Left colon (tissue), 2 donors: ENCODE data around the gene SLC12A8. TPM values are rescaled to one million over a fixed set of nuclear protein-coding genes. Genes with fewer than 3 reads are reported as not detected.
A peak's percentile ranks its signal among the peaks of the same experiment; 100 is the strongest.

ENCODE experiments used
- ATAC-seq: fragments of 200-7000 bp; cut with Tn5 transposase; one replicate; pipeline ENCODE4 v1.9.1; 2020; ENCODE audit warnings: mild to moderate bottlenecking, moderate library complexity
- DNase-seq, 2 donors: peaks; one replicate each; pipeline ENCODE4 v3.0.0-alpha.2; 2020
- intact Hi-C, 2 donors: fragments of 100-400 bp; cut with DNase I in 1 of 2; cut with micrococcal nuclease in 1 of 2; formaldehyde crosslinking; loops; one replicate each; pipeline versions ENCODE4 v1.11.2 to v1.14.0; 2022; cut with DNase I, micrococcal nuclease
- total RNA-seq, 2 donors: library from RNA; stranded (reverse); fragmentation: NEBNext Ultra II Directional; extraction: Animal tissue kit (Norgen Biotek cat#: 25700); gene quantifications; one replicate each; pipeline ENCODE4 v1.2.1, GENCODE V29; 2021
- donor health status: DM: no; HTN: no; CAD: no.
- donor health status: DM: yes; HTN: yes; CAD: no.

The SLC12A8 gene
- total RNA-seq, 2 donors from 2014 or later = 18.4 to 23.7 TPM

DNA sequence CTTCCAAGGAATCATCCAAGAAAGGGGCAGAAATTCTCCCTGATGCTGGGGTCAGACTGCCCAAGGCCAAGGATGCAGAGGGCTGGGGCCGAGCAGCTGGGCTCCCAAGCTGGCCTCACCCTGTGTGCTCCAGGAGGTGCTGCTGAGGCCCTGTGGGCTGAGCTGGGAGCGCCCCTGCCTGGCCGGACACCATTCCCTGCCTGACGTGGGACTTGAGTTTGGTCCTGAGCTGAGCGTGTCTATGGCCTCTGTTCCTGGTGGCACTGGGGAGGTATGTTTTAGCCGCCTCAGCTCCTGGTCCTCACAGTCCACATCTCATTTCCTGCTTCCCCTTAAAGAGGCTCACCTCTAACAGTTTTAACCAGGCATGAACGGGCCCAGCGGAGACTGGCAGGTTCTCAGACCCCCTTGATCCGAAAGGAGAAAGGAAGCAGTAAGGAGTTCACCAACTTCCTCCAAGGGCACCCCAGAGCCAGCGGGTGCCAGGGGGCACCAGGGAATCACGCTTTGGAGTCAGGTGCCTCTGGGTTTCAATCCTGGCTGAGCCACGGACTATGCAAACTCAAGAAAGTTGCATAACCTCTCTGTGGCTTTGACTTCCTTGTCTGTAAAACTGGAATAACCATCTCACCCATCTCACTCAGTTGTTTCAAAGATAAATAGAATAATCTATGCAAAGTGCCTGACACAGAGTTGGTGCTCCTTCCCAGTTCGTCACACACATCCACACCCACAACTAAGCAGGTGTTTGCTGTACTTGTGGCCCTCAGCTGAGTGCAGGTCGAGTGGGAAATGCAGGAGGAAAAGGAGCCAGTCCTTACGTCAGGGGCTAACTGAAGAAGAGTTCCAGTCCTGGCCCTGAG, 48.6 kb downstream of the SLC12A8 start:
- intact Hi-C loops = no loop called here
- DNase-seq (peak in 1 of 2 donors; percentile 66), ATAC-seq (peak; percentile 92)

DNA sequence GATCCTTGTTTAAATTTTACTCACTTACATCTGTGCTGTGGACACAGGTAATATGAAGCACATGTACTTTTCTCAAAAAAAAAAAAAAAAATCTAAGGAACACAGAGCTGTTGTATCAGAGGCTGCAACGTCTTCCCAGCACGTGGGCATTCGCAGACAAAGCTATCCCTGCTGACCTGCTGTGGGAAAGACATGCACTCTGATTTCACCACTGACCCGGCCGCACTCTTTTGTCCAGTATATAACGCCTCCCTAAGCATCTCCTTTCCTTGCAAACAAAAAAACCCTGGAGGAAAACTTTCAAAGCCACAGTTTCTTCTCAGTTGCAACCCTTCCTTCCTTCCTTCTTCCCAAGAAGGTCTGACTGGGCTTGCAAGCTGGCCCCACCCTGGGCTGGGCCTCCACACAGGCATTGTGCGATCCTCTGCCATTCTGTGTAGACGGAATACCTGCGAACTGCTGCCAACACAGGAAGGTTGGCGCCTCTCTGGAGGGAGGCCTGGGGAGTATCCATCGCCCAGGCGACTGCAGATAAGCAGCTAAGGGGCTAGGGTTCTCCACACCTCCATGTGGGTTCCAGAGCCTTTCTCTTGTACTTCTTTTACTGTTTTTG, 50.8 kb downstream of the SLC12A8 start:
- peak; percentile 51 for ATAC-seq
- intact Hi-C loops = no loop called here
- DNase-seq = no peak

DNA sequence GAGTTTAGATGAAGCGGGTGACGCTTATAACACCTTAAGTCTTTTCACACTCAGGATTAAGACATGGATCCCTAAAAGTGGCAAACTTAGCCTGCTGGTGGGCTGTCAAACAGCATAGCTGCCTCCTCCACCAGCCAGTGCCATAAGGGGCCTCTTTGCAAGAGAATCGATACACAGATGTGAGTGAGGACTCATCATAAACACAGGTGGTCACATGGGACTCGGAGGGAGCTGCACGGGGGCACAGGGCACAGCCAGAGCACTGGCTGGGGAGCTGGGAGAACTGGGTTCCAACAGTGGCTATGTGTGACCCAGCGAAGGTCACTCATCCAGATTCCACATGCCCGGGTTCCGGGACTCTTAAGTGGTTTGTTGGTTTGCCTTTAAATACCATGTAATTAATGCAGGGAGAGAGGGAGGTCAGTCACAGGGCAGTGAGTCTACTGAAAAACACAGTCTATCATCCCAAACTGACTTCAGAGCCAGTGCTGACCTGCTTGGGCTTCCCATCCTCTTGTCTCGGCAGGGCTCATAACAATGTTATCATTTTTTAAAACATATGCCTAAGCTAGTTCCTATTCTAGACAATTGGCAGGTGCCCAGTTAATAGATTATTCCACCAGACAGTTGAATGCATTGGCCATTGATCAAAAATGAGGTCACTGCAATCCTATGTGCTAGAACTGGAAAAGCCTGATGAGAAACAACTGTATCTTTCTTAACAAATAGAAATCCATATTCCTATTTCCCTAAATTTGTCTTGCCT, 51.8 kb downstream of the SLC12A8 start:
- intact Hi-C loops = no loop called here
- ATAC-seq (no peak), DNase-seq (no peak)

DNA sequence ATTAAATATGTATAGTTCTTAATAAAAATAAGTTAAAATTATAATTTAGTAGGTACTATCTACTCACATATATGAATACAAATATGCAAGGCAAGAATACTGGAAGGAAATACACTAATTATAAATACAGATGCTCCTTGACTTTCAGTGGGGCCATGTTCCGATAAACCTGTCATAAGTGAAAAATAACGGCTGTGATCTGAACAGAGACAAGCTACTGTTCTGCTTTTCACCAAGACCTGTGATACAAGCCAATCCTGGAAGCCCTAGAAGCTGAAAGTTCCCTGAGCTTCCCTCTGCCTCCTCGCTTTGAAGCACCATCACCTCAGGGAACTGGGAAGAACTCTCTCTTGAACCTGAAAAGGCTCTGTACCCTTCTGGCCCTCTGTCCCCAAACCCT, 55.4 kb downstream of the SLC12A8 start:
- no peak for DNase-seq
- intact Hi-C loops = no loop called here
- ATAC-seq = no peak

DNA sequence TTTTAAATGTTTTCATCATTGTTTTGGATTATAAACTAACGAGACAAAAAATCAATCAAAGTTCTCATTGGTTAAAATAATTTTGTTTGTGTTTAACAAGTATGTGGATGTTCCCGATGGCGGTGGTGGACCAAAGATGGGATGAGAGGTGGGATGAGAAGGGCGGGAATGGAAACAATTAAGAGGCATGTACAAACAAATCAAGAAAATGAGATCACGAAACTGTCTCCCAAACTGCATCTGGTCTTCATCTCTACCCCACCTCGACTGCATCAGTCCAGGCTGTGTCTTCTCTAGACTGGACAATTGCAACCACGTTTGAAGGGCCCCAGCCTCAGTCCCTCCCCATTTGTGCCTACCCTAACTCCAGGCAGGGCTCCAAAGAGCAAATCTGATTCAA, 56.1 kb downstream of the SLC12A8 start:
- no peak for ATAC-seq
- intact Hi-C loops = no loop called here
- no peak for DNase-seq

DNA sequence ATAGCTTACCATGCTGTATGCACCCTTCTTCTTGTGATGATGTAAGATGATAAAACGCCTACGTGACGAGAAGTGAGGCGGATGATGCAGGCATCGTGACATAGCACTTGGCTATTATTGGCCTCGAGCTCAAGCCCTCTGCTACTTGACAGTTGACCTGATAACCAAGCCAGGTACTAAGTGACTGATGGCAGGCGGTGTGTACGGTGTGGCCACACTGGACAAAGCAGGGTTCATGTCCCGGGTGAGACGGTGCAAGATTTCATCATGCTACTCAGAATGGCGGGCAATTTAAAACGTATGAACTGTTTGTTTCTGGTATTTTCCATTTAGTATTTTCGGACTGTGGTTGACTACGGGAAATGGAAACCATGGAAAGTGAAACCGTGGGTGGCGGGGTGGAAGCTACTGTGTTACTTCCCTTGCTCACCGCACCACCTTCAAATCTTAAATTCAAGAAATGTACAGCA, 57.7 kb downstream of the SLC12A8 start:
- DNase-seq (no peak), ATAC-seq (no peak)
- intact Hi-C loops = no loop called here

DNA sequence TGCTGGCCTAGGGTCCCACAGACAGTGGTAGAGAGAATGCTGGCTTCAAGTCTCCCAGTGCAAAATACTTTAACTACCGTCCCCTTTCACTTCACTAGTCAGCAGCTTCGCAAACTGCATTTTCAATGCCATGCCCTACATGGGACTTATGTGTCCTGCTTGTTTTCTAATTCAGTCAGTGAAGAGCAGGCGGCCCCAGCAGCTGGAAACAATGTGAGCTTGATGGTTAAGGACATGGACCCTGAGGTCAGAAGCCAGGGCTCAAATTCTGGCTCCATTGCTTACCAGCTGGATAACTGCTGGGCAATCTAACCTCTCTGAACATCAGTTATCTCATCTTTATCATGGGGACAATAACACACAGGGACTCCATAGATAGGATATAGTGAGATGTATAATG, 58.4 kb downstream of the SLC12A8 start:
- ATAC-seq = no peak
- intact Hi-C loops = no loop called here

DNA sequence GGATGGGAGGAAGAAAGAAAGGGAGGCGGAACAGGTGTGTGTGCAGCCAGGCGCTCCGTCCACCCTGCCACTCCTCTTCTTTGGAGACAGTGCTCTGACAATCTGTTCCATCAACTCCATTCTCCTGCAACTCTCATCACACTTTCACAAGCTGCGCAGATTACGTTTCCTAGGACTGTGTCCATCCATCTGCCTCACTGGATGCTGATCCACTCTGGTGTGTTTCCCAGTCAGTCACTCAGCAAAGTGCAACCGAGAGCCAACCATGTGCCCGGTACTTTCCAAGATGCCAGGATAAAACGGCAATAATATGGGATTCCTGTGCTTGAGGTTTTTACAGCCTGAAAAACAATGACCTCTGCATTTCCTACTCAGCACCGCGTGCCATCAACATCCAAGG, 59.6 kb downstream of the SLC12A8 start:
- intact Hi-C loops = no loop called here
- DNase-seq (no peak), ATAC-seq (no peak)

More for the DNA sequence above, 58.4 kb downstream of the SLC12A8 start:
- no peak for DNase-seq

DNA sequence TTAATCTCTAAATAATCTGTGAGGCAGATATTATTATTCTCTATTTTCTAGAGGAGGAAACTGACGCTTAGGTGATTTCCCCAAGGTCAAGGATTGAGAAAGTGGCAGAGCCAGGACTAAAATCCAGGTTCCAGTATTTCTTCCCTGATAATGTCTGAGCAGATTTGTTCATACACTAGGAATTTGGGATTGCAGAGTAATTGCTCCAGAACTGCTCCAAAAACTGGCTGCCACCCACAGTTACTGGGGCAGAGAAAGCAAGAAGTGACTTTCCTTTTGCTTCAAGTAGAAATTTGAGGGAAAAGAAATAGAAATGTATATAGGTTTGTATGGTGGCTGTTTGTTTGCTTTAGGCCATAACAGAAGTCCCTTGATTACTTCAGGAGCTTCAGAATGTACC, 60.6 kb downstream of the SLC12A8 start:
- ATAC-seq (no peak), DNase-seq (no peak)
- intact Hi-C loops = no loop called here

DNA sequence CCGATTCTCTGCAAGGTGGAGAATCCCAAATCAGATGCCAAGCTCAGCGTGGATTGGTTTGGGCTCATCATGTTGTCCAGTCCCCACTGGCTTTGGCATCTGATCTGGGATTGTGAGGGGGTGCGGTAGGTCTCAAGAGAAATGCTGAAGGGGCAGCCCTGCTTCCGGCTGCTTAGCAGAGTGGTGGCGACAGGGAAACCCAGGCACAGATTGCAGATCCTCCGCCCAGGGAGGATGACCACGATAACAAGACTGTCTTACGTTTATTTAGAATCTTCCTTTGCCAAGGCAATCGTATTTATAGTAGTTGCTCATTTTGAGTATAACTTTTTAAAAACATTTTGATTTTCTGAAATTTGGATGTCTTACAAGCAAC, 61.1 kb downstream of the SLC12A8 start:
- DNase-seq = no peak
- no peak for ATAC-seq
- intact Hi-C loops = no loop called here

DNA sequence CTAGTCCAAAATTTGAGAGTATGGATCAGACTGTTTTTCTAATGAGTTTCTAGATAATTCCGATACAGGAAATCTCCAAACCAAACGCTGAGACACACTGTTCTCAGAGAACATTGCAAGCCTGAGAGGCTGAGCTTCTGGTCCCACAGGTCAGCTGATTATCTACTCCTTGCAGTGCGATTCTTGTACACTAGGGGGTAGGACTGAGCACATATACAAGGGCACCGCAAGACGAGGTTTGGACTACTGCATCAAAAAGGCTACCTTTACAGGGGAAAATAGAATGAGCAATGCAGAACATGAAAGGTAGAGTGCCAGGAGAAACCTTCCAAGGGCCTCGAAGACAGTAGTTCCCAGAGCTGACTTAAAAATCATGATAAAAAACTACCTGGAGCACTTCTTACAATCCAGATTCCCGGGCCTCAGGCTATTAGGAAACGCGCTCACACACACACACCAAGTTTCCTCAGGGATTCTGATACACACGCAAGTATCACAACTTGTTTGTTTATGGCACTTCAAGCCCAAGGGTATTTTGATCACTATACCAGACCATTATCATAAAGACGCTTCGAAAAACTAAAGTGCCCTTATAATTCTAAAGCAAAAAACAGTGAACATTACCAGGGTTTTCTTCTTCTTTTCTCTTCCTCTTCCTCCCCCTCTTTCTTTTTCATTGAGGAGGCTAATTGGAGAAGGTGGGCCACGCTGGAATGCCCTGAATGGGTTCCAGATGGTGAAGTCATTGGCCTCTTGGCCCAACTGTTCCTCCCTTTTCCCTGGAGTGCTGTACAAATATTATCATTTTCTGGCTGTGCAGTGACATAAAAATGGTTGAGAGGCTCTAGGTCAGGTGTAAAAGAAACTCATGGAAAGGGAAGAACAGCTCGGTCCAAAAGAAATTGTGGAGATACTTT, 61.8 kb downstream of the SLC12A8 start:
- intact Hi-C loops = no loop called here
- ATAC-seq (peak; percentile 82), DNase-seq (peak in 1 of 2 donors; percentile 63)

DNA sequence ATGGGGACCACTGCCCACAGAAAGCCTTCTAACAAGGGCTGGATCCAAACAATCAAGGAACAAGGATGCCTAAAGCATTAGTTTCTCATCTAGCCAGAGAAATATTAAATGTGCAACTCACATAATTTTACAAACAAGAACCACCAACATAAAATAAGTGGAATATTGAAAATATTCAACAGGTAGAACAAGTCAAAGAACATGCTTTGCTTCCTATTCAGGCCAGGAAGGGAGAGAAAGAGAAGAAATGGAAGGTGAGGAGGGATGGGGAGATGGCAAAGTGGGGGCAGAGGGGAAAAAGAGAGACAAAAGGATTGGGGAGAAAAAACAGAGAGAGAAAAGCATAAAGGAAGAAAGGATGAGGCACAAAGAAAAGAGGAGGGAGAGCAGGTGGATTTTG, 63.1 kb downstream of the SLC12A8 start:
- intact Hi-C loops = no loop called here
- no peak for ATAC-seq

DNA sequence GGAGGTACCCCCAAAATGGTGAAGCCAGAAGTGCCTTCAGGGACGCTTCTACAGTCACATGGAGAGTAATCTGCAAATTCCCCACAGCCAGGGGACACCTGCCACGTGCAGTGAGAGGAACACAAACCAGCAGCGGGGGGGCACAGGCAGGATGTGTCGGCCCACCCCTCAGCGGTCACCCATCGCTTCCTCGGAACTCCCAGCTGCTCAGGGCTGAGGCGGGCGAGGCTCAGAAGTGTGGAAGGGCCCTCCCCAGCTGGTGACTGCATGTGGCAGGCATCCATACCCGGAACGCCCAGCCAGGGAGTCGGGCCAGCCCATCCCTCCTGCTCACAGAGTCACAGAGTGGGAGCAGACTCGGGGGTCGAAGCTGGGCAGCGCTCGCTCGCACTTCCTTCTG, 63.7 kb downstream of the SLC12A8 start:
- ATAC-seq (no peak), DNase-seq (peak in 1 of 2 donors; percentile 43)
- intact Hi-C loops = no loop called here

More for the DNA sequence above, 63.1 kb downstream of the SLC12A8 start:
- no peak for DNase-seq

DNA sequence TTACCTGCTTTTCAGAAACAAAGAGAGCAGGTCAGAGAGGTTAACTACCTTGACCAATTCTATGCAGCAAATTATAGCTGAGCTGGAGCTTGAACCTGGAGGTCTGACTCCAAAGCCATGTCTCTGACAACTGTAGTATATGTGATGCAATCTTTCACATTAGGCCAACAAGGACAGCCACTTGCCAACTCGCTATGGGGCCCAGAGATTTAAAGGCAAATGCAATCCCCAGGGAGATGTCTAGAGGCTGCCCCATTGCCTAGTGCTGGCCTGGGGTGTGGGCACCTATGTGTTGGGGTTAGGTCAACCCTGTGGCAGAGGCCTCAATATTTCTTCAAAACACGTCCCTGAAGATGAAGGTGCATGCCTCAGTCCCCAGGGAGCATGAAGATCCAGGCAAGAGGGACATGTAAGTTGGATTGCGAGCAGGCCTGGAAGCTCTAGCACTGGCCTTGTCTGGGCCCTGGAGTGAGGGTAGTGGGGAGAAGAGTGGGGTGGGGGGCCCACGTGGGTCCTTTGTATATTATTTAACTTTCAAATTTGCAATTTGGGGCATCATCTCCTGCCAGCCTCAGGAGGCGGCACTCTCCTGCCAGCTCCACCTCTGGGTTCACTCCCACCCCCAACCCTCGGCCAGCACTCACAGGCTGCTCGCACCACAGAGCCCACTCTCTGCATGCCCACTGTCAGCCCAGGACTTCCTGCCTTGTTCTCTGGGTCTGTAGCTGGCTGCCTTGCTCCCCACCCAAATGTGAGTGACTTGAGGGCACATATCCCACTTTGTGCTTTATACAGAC, 64.3 kb downstream of the SLC12A8 start:
- intact Hi-C loops = no loop called here
- ATAC-seq (no peak), DNase-seq (no peak)

DNA sequence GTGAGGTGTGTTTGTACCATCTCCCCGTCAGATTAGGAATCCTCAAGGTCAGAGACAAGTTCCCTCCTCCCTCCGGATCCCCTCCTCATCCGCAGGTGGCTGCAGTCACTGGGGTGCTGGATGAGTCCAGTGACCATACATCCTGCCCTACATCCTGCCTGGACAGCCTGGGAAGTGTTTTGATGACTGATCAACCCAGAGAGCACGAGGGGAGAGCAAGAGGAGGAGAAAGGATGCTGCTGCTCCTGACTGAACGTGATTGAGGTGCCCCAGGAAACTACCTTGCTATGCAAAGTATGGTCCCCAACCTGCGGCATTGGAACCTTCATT, 65.1 kb downstream of the SLC12A8 start:
- intact Hi-C loops = no loop called here
- no peak for ATAC-seq

DNA sequence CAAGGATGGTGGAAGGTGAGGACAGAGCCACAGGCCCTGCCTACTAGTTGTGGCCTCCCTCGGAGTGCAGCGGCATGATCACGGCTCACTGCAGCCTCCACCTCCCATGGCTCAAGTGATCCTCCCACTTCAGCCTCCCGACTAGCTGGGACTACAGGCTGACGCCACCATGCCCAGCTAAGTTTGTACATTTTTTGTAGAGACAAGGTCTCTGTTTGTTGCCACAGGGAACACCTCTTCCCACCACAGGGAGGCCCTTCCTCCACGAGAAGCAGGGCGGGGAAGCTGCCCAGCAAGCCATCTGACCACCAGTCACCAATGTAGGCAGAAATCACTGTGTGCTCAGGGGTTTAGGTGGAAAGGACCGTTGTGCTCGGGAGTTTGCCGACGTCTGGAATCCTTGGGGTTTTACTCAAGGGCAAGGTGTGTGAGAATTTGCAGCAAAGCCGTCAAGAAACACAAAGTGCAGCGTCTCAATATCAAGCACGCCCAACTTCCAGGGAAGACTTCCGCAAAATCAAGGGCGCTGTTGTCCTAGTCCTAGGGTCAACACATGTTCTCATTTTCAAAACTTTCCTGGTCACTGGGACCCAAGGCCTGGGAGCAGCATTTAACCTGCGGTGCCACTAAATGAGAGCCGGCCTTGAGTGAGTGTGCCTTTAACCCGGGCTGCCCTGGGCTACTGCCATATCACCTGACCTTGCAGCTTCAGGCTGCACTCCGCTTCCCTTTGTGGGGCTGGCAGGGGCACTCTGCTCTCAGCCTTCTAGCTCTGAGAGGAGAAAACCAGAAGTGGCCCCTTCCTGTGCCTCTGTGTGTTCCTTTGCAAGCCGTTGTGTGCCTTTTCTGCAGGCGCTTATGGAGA, 65.7 kb downstream of the SLC12A8 start:
- peak; percentile 22 for ATAC-seq
- intact Hi-C loops = no loop called here
- DNase-seq = no peak

More for the DNA sequence above, 65.1 kb downstream of the SLC12A8 start:
- DNase-seq = no peak
